Measurements from ENCODE around the gene TEX38.
"Not testable (repeated sequence)": the region's sequence is repeated elsewhere in the genome, so short reads cannot be mapped to it uniquely, and the experiment has no call there.

Gene TEX38

GRCh38 chr1:46718340-46718726 lies 46.7 kb downstream of the TEX38 start:
- no peaks in the 10 kb centered on the region for H3K9me3 Mint-ChIP-seq
- H3K36me3 Mint-ChIP-seq (ENCODE audit: low read depth), result peaks cover 15% of the 10 kb centered on the region
- peak overlapping the region; percentile 92 for H3K4me3 Mint-ChIP-seq
- no peaks in the 10 kb centered on the region for H3K27me3 Mint-ChIP-seq
- peaks cover 35% of the 10 kb centered on the region for H3K4me1 Mint-ChIP-seq
- peak overlapping the region; percentile 91 for H3K27ac Mint-ChIP-seq
- ATAC-seq (no peak), DNase-seq (no peak)

- H3K36me3 Mint-ChIP-seq (ENCODE audit: low read depth), result peaks cover 15% of the 10 kb centered on the region
- no peaks in the 10 kb centered on the region for H3K27me3 Mint-ChIP-seq
- H3K27ac Mint-ChIP-seq, result peak within 1 kb of the TSS; percentile 91
- peaks cover 35% of the 10 kb centered on the region for H3K4me1 Mint-ChIP-seq
- peak; percentile 100 for DNase-seq
- H3K4me3 Mint-ChIP-seq, result peak within 1 kb of the TSS; percentile 92
- H3K9me3 Mint-ChIP-seq, result no peaks in the 10 kb centered on the region
- peak; percentile 98 for ATAC-seq
Measured at GRCh38 chr1:46718727-46719622, 47.3 kb downstream of the TEX38 start, which contains the start of gene EFCAB14. EFCAB14 (minus strand) TSS chr1:46719114; CDS start chr1:46718087, 1,027 bp downstream.

- peak overlapping the region; percentile 73 for H3K4me3 Mint-ChIP-seq
- no peaks in the 10 kb centered on the region for H3K27me3 Mint-ChIP-seq
- ATAC-seq, result no peak
- peaks cover 35% of the 10 kb centered on the region for H3K4me1 Mint-ChIP-seq
- H3K27ac Mint-ChIP-seq, result peak overlapping the region; percentile 82
- H3K36me3 Mint-ChIP-seq (ENCODE audit: low read depth), result peaks cover 15% of the 10 kb centered on the region
- DNase-seq, result no peak
- H3K9me3 Mint-ChIP-seq, result no peaks in the 10 kb centered on the region
Measured at GRCh38 chr1:46719689-46720088, 48.0 kb downstream of the TEX38 start.

- not testable (repeated sequence) for H3K27ac Mint-ChIP-seq; ATAC-seq; H3K9me3 Mint-ChIP-seq; DNase-seq; H3K4me3 Mint-ChIP-seq; H3K27me3 Mint-ChIP-seq; H3K36me3 Mint-ChIP-seq (ENCODE audit: low read depth)
- peaks cover 31% of the 10 kb centered on the region for H3K4me1 Mint-ChIP-seq
Measured at GRCh38 chr1:46720319-46720718, 48.7 kb downstream of the TEX38 start.

GRCh38 chr1:46721204-46721603 lies 49.5 kb downstream of the TEX38 start:
- ATAC-seq, result no peak
- Mint-ChIP-seq H3K36me3 (ENCODE audit: low read depth) (peaks cover 4% of the 10 kb centered on the region), H3K27me3 (peaks cover 6% of the 10 kb centered on the region), H3K27ac (no peak overlapping the region), H3K9me3 (no peaks in the 10 kb centered on the region), H3K4me3 (no peak overlapping the region), H3K4me1 (peaks cover 27% of the 10 kb centered on the region)
- no peak for DNase-seq

GRCh38 chr1:46721686-46722205 lies 50.1 kb downstream of the TEX38 start:
- H3K27ac Mint-ChIP-seq, result no peak overlapping the region
- no peak for DNase-seq
- H3K4me1 Mint-ChIP-seq, result peaks cover 22% of the 10 kb centered on the region
- H3K27me3 Mint-ChIP-seq, result peaks cover 9% of the 10 kb centered on the region
- no peaks in the 10 kb centered on the region for H3K9me3 Mint-ChIP-seq
- no peak overlapping the region for H3K4me3 Mint-ChIP-seq
- ATAC-seq, result no peak
- peaks cover 3% of the 10 kb centered on the region for H3K36me3 Mint-ChIP-seq (ENCODE audit: low read depth)
